Neural crest cell (in vitro differentiated cells): ENCODE results near the gene FBP1. TPM values are rescaled to one million over a fixed set of nuclear protein-coding genes. Genes with fewer than 3 reads are reported as not detected.

Source experiments
- DNase-seq: peaks from one replicate; pipeline ENCODE4 v3.0.0; 2021; ENCODE audit warnings: low read depth, mixed read lengths, low spot score
- H3K27ac Mint-ChIP-seq: one replicate; pipeline ENCODE4 v1.8.0; 2021; ENCODE audit warnings: mild to moderate bottlenecking, mixed read lengths; ENCODE audit not compliant: unreplicated experiment
- H3K27me3 Mint-ChIP-seq: 2 replicates; pipeline ENCODE4 v1.8.0; 2021; ENCODE audit warnings: low read depth, mild to moderate bottlenecking, mixed read lengths
- H3K36me3 Mint-ChIP-seq: 2 replicates; pipeline ENCODE4 v1.8.0; 2021; ENCODE audit warnings: low read depth, mild to moderate bottlenecking, mixed read lengths
- H3K4me1 Mint-ChIP-seq: 2 replicates; pipeline ENCODE4 v1.8.0; 2021; ENCODE audit warnings: mixed read lengths
- H3K4me3 Mint-ChIP-seq: one replicate; pipeline ENCODE4 v1.8.0; 2021; ENCODE audit warnings: mild to moderate bottlenecking, mixed read lengths
- H3K9me3 Mint-ChIP-seq: 2 replicates; pipeline ENCODE4 v1.8.0; 2021; ENCODE audit warnings: mixed read lengths
- CTCF ChIP-seq: fragments of 200-600 bp; sonication (generic); conservative IDR thresholded peaks from 2 replicates; pipeline ENCODE4 v1.5.0; 2021; ENCODE audit warnings: antibody characterized with exemption, mild to moderate bottlenecking
- total RNA-seq: library from RNA; stranded (reverse); gene quantifications from 2 replicates; pipeline ENCODE4 v1.2.1, GENCODE V29; 2021

Gene FBP1
- total RNA-seq, 1 donor from 2014 or later, result 0.86 TPM

GRCh38 chr9:94619026-94619425 lies 20.3 kb downstream of the FBP1 start:
- Mint-ChIP-seq H3K27ac (no peak overlapping the region), H3K9me3 (no peaks in the 10 kb centered on the region), H3K4me3 (no peak overlapping the region), H3K27me3 (no peaks in the 10 kb centered on the region), H3K4me1 (no peaks in the 10 kb centered on the region), H3K36me3 (no peaks in the 10 kb centered on the region)
- DNase-seq, result no peak
- TF ChIP-seq CTCF, result no peak

GRCh38 chr9:94613003-94613402 lies 26.3 kb downstream of the FBP1 start:
- TF ChIP-seq CTCF, result no peak
- Mint-ChIP-seq H3K27ac (no peak overlapping the region), H3K36me3 (no peaks in the 10 kb centered on the region)

GRCh38 chr9:94612071-94612470 lies 27.2 kb downstream of the FBP1 start:
- TF ChIP-seq CTCF, result no peak
- DNase-seq, result no peak

More at GRCh38 chr9:94613003-94613402, 26.3 kb downstream of the FBP1 start:
- H3K9me3 Mint-ChIP-seq, result no peaks in the 10 kb centered on the region
- no peak for DNase-seq
- peaks cover 8% of the 10 kb centered on the region for H3K4me1 Mint-ChIP-seq
- H3K27me3 Mint-ChIP-seq, result peaks cover 3% of the 10 kb centered on the region
- H3K4me3 Mint-ChIP-seq, result no peak overlapping the region

GRCh38 chr9:94611638-94612068 lies 27.7 kb downstream of the FBP1 start:
- DNase-seq, result no peak
- Mint-ChIP-seq H3K36me3 (no peaks in the 10 kb centered on the region), H3K4me3 (no peak overlapping the region), H3K4me1 (peaks cover 13% of the 10 kb centered on the region), H3K9me3 (no peaks in the 10 kb centered on the region), H3K27ac (no peak overlapping the region), H3K27me3 (peaks cover 3% of the 10 kb centered on the region)
- TF ChIP-seq CTCF, result no peak

More at GRCh38 chr9:94612071-94612470, 27.2 kb downstream of the FBP1 start:
- Mint-ChIP-seq H3K9me3 (no peaks in the 10 kb centered on the region), H3K36me3 (no peaks in the 10 kb centered on the region), H3K27me3 (peaks cover 3% of the 10 kb centered on the region), H3K4me1 (peaks cover 13% of the 10 kb centered on the region), H3K4me3 (no peak overlapping the region), H3K27ac (no peak overlapping the region)

GRCh38 chr9:94610181-94610606 lies 29.1 kb downstream of the FBP1 start:
- Mint-ChIP-seq H3K9me3 (no peaks in the 10 kb centered on the region), H3K4me3 (no peak overlapping the region), H3K36me3 (no peaks in the 10 kb centered on the region), H3K27ac (no peak overlapping the region), H3K27me3 (peaks cover 3% of the 10 kb centered on the region), H3K4me1 (peaks cover 13% of the 10 kb centered on the region)
- no peak for DNase-seq
- no peak for TF ChIP-seq CTCF

- TF ChIP-seq CTCF, result no peak
- Mint-ChIP-seq H3K36me3 (no peaks in the 10 kb centered on the region), H3K9me3 (no peaks in the 10 kb centered on the region), H3K27ac (peak overlapping the region; percentile 60), H3K4me3 (no peak overlapping the region), H3K4me1 (peaks cover 19% of the 10 kb centered on the region), H3K27me3 (peaks cover 3% of the 10 kb centered on the region)
- no peak for DNase-seq
Observed at GRCh38 chr9:94607423-94607691, 32.0 kb downstream of the FBP1 start.
